Neural cell (in vitro differentiated cells): ENCODE data around the gene METTL16. TPM values are rescaled to one million over a fixed set of nuclear protein-coding genes. Genes with fewer than 3 reads are reported as not detected.

Source experiments
- H2AFZ ChIP-seq: fragments of 200-600, 300-800 bp; sonication (generic), shearing (Covaris generic); 2 replicates; pipeline ENCODE4 v1.6.0; 2014; ENCODE audit warnings: low read depth, mild to moderate bottlenecking, antibody characterized with exemption, low read length, moderate library complexity
- H3F3A ChIP-seq: fragments of 200-600 bp; shearing (Covaris generic); 2 replicates; pipeline ENCODE4 v1.6.1; 2016; ENCODE audit warnings: mild to moderate bottlenecking, moderate library complexity, mixed read lengths, antibody characterized with exemption, low read length; ENCODE audit not compliant: insufficient read depth, poor library complexity, severe bottlenecking
- H3K27ac ChIP-seq: fragments of 200-600, 300-800 bp; sonication (generic), shearing (Covaris generic); 2 replicates; pipeline ENCODE4 v1.5.1; 2014; ENCODE audit warnings: mild to moderate bottlenecking, low read length, moderate library complexity
- H3K27me3 ChIP-seq: fragments of 300-800, 200-600 bp; sonication (generic), shearing (Covaris generic); 2 replicates; pipeline ENCODE4 v1.6.0; 2014; ENCODE audit warnings: mild to moderate bottlenecking, low read depth, low read length, moderate library complexity; ENCODE audit not compliant: insufficient read depth
- H3K36me3 ChIP-seq: fragments of 300-800, 200-600 bp; sonication (generic), shearing (Covaris generic); 2 replicates; pipeline ENCODE4 v1.5.1; 2014; ENCODE audit warnings: mild to moderate bottlenecking, antibody characterized with exemption, low read length, moderate library complexity; ENCODE audit not compliant: insufficient read depth
- H3K4me2 ChIP-seq: fragments of 300-800, 200-600 bp; sonication (generic), shearing (Covaris generic); 2 replicates; pipeline ENCODE4 v1.6.0; 2014; ENCODE audit warnings: mild to moderate bottlenecking, low read length
- H3K4me3 ChIP-seq: fragments of 300-800, 200-600 bp; sonication (generic), shearing (Covaris generic); 2 replicates; pipeline ENCODE4 v1.5.1; 2014; ENCODE audit warnings: mild to moderate bottlenecking, low read length, moderate library complexity
- H3K79me2 ChIP-seq: fragments of 200-600 bp; shearing (Covaris generic); replicated peaks from 2 replicates; pipeline ENCODE4 v1.6.0; 2014; ENCODE audit warnings: mild to moderate bottlenecking, low read length, moderate library complexity; ENCODE audit not compliant: insufficient read depth
- H3K9ac ChIP-seq: fragments of 300-800, 200-600 bp; sonication (generic), shearing (Covaris generic); 2 replicates; pipeline ENCODE4 v1.6.1; 2016; ENCODE audit warnings: mild to moderate bottlenecking, low read length, mixed read lengths
- H3K9me2 ChIP-seq: fragments of 200-600 bp; shearing (Covaris generic); 2 replicates; pipeline ENCODE4 v1.6.1; 2016; ENCODE audit warnings: mild to moderate bottlenecking, low read length, mixed read lengths; ENCODE audit not compliant: insufficient read depth
- H3K9me3 ChIP-seq: fragments of 200-600, 300-800 bp; sonication (generic), shearing (Covaris generic); 2 replicates; pipeline ENCODE4 v1.6.1; 2016; ENCODE audit warnings: mild to moderate bottlenecking, mixed run types, low read length, moderate library complexity, mixed read lengths
- H4K20me1 ChIP-seq: fragments of 200-600 bp; shearing (Covaris generic); 2 replicates; pipeline ENCODE4 v1.6.1; 2016; ENCODE audit warnings: mild to moderate bottlenecking, mixed run types; ENCODE audit not compliant: insufficient read depth
- EP300 ChIP-seq: fragments of 450-650 bp; conservative IDR thresholded peaks from 2 replicates; pipeline ENCODE4 v1.6.1; 2014; ENCODE audit warnings: antibody characterized with exemption, mild to moderate bottlenecking, moderate library complexity; ENCODE audit not compliant: poor library complexity, severe bottlenecking
- EZH2 ChIP-seq: fragments of 200-600, 300-800 bp; shearing (Covaris generic), sonication (generic); IDR thresholded peaks from 2 replicates; pipeline ENCODE4 v1.6.1; 2014; ENCODE audit warnings: antibody characterized with exemption, low read length, borderline replicate concordance, mild to moderate bottlenecking; ENCODE audit not compliant: insufficient read depth, poor library complexity, severe bottlenecking
- MXI1 ChIP-seq: fragments of 450-650 bp; conservative IDR thresholded peaks from 2 replicates; pipeline ENCODE4 v1.6.1; 2014; ENCODE audit warnings: antibody characterized with exemption, mild to moderate bottlenecking; ENCODE audit not compliant: poor library complexity, severe bottlenecking
- POLR2AphosphoS5 ChIP-seq: IDR thresholded peaks from 2 replicates; pipeline ENCODE4 v1.6.1; 2012
- RAD21 ChIP-seq: fragments of 450-650 bp; conservative IDR thresholded peaks from 2 replicates; pipeline ENCODE4 v1.6.1; 2014; ENCODE audit warnings: antibody characterized with exemption, mild to moderate bottlenecking, moderate library complexity
- SMC3 ChIP-seq: fragments of 450-650 bp; conservative IDR thresholded peaks from 2 replicates; pipeline ENCODE4 v1.6.1; 2014; ENCODE audit warnings: antibody characterized with exemption, mild to moderate bottlenecking, moderate library complexity; ENCODE audit not compliant: poor library complexity
- TAF1 ChIP-seq: IDR thresholded peaks from 2 replicates; pipeline ENCODE4 v1.6.1; 2012; ENCODE audit warnings: low read depth
- polyA plus RNA-seq: library from polyadenylated mRNA; depleted of rRNA; stranded (reverse); fragments of >200 nt; gene quantifications from 2 replicates; pipeline ENCODE4 v1.2.3, GENCODE V29; 2014
- TF ChIP-seq, protein P1 (sequence below): fragments of 450-650 bp; IDR thresholded peaks from 2 replicates; pipeline ENCODE4 v1.5.1; 2014; ENCODE audit warnings: antibody characterized with exemption, mild to moderate bottlenecking, moderate library complexity; ENCODE audit not compliant: poor library complexity, severe bottlenecking
- TF ChIP-seq, protein P2 (sequence below): IDR thresholded peaks from 2 replicates; pipeline ENCODE4 v1.6.1; 2012; ENCODE audit warnings: borderline replicate concordance

The METTL16 gene
- polyA plus RNA-seq, 1 donor from 2014 or later, result 20.3 TPM

- Histone ChIP-seq H3K36me3 (no peaks in the 10 kb centered on the region), H3K79me2 (no peaks in the 10 kb centered on the region), H3K9me3 (no peaks in the 10 kb centered on the region), H3K27ac (no peak overlapping the region), H3K4me3 (no peak overlapping the region), H3K27me3 (no peaks in the 10 kb centered on the region), H3F3A (no peaks in the 10 kb centered on the region), H2AFZ (no peak overlapping the region), H4K20me1 (no peaks in the 10 kb centered on the region), H3K4me2 (no peak overlapping the region), H3K9ac (no peak overlapping the region), H3K9me2 (no peaks in the 10 kb centered on the region)
- TF ChIP-seq EZH2, result no peak
- TF ChIP-seq, protein P1, sequence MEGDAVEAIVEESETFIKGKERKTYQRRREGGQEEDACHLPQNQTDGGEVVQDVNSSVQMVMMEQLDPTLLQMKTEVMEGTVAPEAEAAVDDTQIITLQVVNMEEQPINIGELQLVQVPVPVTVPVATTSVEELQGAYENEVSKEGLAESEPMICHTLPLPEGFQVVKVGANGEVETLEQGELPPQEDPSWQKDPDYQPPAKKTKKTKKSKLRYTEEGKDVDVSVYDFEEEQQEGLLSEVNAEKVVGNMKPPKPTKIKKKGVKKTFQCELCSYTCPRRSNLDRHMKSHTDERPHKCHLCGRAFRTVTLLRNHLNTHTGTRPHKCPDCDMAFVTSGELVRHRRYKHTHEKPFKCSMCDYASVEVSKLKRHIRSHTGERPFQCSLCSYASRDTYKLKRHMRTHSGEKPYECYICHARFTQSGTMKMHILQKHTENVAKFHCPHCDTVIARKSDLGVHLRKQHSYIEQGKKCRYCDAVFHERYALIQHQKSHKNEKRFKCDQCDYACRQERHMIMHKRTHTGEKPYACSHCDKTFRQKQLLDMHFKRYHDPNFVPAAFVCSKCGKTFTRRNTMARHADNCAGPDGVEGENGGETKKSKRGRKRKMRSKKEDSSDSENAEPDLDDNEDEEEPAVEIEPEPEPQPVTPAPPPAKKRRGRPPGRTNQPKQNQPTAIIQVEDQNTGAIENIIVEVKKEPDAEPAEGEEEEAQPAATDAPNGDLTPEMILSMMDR, result no peak
- no peak for TF ChIP-seq SMC3
- no peak for TF ChIP-seq POLR2AphosphoS5
Measured at GRCh38 chr17:2452216-2452750, 59.4 kb downstream of the METTL16 start.

DNA sequence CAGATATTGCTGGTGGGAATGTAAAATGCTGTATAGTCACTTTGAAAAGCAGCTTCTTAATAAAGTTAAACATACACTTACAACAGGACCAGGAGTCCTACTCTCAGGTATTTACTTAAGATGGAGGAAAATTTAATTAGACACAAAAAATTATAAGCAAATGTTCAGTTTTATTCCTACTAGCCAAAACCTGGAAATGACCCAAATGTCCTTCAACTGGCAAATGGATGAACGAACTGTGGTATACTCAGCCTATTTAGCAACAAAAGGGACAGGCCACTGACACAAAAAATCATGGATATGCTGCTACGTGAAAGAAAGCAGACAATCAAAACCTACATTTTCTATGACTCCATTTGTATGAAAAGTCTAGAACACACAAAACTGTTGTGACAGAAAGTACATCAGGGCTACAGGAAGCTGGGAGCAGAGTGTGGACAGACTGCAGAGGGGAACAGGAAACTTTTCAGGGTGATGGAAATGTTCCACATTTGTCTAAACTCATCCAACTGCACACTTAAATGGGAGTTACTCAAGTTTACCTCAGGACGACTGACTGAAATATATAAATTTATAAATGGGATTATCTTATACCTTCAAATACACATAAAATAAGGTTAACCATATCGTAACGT lies 61.6 kb downstream of the METTL16 start:
- no peaks in the 10 kb centered on the region for H3K9me2 ChIP-seq
- H3K27ac ChIP-seq, result no peak overlapping the region
- H3K9me3 ChIP-seq, result no peaks in the 10 kb centered on the region
- TF ChIP-seq, protein P2, sequence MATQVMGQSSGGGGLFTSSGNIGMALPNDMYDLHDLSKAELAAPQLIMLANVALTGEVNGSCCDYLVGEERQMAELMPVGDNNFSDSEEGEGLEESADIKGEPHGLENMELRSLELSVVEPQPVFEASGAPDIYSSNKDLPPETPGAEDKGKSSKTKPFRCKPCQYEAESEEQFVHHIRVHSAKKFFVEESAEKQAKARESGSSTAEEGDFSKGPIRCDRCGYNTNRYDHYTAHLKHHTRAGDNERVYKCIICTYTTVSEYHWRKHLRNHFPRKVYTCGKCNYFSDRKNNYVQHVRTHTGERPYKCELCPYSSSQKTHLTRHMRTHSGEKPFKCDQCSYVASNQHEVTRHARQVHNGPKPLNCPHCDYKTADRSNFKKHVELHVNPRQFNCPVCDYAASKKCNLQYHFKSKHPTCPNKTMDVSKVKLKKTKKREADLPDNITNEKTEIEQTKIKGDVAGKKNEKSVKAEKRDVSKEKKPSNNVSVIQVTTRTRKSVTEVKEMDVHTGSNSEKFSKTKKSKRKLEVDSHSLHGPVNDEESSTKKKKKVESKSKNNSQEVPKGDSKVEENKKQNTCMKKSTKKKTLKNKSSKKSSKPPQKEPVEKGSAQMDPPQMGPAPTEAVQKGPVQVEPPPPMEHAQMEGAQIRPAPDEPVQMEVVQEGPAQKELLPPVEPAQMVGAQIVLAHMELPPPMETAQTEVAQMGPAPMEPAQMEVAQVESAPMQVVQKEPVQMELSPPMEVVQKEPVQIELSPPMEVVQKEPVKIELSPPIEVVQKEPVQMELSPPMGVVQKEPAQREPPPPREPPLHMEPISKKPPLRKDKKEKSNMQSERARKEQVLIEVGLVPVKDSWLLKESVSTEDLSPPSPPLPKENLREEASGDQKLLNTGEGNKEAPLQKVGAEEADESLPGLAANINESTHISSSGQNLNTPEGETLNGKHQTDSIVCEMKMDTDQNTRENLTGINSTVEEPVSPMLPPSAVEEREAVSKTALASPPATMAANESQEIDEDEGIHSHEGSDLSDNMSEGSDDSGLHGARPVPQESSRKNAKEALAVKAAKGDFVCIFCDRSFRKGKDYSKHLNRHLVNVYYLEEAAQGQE, result no peak
- TF ChIP-seq EP300, result no peak
- TF ChIP-seq TAF1, result no peak
- no peak for TF ChIP-seq EZH2
- no peak for TF ChIP-seq MXI1
- no peak for TF ChIP-seq POLR2AphosphoS5
- no peak for TF ChIP-seq SMC3
- TF ChIP-seq, protein P1, result no peak
- TF ChIP-seq RAD21, result no peak
- no peaks in the 10 kb centered on the region for H3K27me3 ChIP-seq
- no peaks in the 10 kb centered on the region for H3F3A ChIP-seq
- H2AFZ ChIP-seq, result no peak overlapping the region
- no peaks in the 10 kb centered on the region for H3K36me3 ChIP-seq
- no peak overlapping the region for H3K9ac ChIP-seq
- no peaks in the 10 kb centered on the region for H3K79me2 ChIP-seq
- H3K4me2 ChIP-seq, result no peak overlapping the region
- no peak overlapping the region for H3K4me3 ChIP-seq
- H4K20me1 ChIP-seq, result no peaks in the 10 kb centered on the region
